HG03175 (cell line): Measurements from ENCODE around the gene UBASH3B.
A peak's percentile ranks its signal among the peaks of the same experiment; 100 is the strongest.
"Not testable (repeated sequence)": the region's sequence is repeated elsewhere in the genome, so short reads cannot be mapped to it uniquely, and the experiment has no call there.

Experiments used
- ATAC-seq: cut with Tn5 transposase; IDR thresholded peaks from one replicate; pipeline ENCODE4 v1.9.1; 2021; ENCODE audit warnings: mild to moderate bottlenecking, moderate library complexity; ENCODE audit not compliant: unreplicated experiment

UBASH3B gene

DNA sequence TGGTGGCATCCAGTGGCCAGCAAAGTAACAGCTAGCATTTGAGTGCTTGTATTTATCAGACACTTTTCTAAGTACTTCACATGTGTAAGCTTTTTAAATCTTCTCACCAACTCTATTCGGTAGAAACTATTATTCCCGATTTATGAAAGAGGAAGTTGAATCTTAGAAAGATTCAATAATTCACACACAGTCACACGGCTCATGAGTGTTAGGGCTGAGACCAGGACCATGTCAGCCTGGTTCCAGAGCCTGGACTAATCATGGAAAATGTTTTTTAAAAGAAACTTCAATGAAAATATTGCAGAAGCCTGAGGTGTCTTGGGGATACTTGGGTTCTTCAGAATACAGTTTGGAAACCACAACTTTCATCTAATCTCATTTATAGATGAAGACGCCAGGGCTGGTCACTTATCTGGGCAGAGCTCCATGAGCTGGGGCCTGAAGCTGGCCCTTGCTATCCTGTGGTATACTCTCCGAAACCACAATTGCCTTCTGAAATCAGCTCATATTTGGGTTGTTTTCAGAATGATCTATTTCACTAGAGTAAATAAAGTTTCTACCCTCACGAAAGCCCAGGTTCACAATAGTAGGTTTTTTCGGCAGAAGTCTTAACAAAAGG, 178.4 kb downstream of the UBASH3B start:
- no peak for ATAC-seq

DNA sequence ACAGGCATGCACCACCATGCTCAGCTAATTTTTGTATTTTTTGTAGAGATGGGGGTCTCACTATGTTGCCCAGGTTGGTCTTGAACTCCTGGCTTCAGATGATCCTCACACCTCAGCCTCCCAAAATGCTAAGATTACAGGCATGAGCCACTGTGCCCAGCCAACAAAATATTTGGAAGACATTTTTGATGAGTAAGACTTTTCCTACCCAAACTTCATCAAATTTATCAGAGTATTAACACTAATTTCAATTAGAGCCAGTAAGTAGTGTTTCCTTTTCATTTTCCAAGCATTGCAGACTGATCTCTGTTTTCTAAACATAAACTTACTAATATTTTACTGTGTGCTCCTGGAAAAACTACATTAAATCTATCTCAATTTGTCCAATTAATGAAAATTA, 181.4 kb downstream of the UBASH3B start:
- no peak for ATAC-seq

- ATAC-seq = no peak
Observed at GRCh38 chr11:122837528-122838346, 182.2 kb downstream of the UBASH3B start.

DNA sequence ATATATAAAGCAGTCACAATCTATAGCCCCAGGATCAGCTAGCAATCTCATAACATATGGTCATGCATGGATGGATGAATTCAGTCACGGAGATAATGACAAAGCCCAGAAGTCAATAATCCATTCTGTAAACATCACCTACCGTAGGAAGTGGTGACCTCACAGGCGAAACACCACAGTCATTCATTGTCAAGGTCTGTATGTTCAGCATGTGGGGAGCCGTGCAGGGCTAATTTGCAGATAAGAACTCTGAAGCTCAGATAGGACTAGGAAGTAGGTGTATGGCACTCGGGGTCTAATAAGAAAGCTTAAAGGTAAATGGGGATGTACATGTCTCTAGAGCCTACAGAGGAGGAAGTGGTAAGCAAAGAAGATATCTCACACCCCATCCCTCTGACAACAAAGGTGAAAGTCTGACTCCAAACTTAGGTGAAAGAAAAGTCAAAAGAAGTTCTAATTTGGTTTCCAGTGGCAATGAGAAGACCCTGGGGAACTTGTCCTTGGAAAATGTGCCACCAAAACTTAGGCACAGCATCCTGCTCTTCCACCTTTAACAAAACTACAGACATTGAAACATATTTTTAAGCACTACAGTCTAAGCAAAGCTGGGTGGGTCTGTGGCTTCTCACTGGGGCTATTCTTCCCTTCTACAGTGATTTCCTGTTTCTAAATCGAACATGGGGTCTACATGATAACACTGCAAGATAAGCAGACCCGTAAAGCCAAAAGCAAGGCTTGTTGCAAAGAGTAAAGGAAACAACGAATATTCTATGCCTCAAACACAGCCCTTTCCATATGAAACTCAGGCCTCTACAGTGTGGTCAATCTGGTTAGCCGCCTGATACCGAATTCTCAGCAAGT, 188.0 kb downstream of the UBASH3B start:
- ATAC-seq = peak; percentile 77

- ATAC-seq = no peak
Observed at GRCh38 chr11:122847466-122847865, 191.9 kb downstream of the UBASH3B start.

DNA sequence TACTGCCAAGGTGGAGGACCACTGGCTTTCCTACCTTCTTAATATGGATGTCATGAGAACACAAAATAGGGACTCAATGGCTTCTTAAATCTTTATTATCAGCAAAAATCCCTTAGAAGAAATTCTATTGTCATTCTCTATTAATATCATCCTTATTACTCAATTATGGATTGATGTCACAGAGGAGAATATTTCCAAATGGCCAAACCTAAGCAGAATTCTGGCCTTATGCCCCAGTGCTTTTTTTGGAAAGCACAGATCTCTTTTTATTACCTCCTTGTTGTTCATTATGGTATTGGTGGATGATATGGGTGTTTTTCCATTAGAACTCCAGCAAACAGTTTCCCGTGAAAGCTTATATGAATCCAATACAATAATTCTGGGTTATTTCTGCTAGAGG, 192.7 kb downstream of the UBASH3B start:
- no peak for ATAC-seq

GRCh38 chr11:122850076-122850631, 194.6 kb downstream of the UBASH3B start:
- ATAC-seq = no peak

GRCh38 chr11:122851366-122851966, 195.9 kb downstream of the UBASH3B start:
- ATAC-seq = peak; percentile 63

DNA sequence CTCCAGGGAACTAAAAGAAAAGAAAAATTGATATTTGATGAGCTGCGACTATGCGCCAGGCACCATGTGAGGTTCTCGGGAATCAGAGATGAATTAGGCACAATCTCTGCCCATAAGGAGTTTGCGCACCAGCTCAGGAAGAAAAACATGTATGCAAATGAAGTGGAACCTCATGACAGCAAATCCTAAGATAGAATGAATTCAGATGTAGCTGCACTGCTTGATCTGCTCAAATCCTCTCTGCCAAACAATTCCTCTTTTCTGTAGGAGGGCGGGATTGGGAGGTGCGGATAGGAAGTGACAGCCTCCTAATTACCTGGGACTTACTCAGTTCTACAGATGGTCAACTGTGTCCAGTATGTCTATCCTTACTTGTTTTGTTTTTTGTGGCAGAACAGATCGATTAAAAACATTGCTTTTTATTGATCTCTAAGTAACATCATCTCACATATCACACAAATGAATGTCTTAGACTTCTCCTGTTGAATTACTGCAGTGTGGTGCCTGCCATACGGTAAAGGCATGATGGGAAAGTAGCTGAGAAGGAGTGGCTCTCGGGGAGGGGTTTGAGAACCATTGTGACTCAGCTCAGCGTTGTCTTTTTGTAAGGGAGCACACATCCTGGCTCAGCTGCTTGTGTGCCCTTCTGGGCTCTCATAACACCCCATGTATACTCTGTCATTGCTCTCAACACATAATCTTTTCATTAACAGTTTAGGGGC, 196.7 kb downstream of the UBASH3B start:
- ATAC-seq = no peak

DNA sequence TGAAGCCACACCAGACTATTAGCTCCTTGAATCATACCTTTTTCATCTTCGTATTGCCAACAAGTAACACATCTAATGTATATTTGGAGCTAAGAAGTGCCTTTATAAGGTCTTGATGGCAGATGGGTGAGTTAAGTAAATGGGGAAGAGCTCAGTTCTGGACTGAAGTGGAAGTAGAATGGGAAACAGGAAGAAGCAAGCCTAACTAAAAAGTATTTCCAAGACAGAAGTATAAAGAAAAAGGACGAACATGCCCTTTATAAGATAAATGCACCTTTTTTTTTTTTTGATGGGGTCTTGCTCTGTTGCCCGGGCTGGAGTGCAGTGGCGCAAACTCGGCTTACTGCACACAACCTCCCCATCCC, 197.3 kb downstream of the UBASH3B start:
- ATAC-seq = no peak

- no peak for ATAC-seq
Observed at GRCh38 chr11:122853261-122853660, 197.7 kb downstream of the UBASH3B start.

DNA sequence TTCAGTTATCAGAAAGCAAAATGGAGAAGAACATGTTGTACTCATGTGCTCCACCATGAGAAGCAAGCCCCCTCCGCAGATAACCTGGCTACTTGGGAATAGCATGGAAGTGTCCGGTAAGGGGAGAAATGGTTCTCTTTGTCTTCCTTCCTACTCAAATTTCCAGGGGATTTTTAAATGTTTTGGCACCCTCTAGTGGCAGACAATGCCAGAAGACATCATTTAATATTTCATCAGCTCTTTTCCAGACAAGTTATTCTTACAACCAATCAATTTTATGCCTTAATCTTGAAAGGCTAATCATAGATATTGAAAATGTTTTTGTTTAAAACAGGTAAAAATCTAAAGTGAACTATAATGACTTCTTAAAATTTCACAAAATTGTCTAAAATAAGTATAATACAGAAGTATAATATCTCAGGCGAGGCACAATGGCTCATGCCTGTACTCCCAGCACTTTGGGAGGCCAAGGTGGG, 198.5 kb downstream of the UBASH3B start:
- no peak for ATAC-seq

DNA sequence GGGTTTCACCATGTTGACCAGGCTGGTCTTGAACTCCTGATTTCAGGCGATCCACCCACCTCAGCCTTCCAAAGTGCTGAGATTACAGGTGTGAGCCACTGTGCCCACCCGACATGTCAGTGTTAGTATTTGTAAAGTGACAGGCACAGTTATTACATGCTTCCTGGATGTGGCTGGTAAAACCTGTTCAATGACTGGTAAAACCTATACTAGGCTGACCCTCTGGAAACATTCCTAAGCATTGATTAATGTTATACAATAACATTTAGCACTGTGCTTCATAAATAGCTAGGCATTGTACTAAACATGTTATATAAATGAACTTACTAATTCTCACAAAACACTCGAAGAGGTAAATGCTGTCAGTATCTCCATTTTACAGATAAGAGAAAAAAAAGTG, 206.1 kb downstream of the UBASH3B start:
- ATAC-seq = no peak

GRCh38 chr11:122862091-122862490, 206.6 kb downstream of the UBASH3B start:
- ATAC-seq = no peak

- not testable (repeated sequence) for ATAC-seq
Observed at GRCh38 chr11:122863154-122863553, 207.6 kb downstream of the UBASH3B start.

GRCh38 chr11:122863704-122864326, 208.3 kb downstream of the UBASH3B start:
- ATAC-seq = no peak
